Vagina (tissue), 2 donors: ENCODE measurements around the gene ESRRG. TPM values are rescaled to one million over a fixed set of nuclear protein-coding genes. Genes with fewer than 3 reads are reported as not detected.

Experiments used
- DNase-seq, 2 donors: peaks; one replicate each; pipeline ENCODE4 v3.0.0-alpha.2; 2017; ENCODE audit errors: extremely low spot score in 2 of 2
- H3K27ac ChIP-seq: fragments of 200-600 bp; sonication (generic); one replicate; pipeline ENCODE4 v1.5.1; 2019
- H3K27me3 ChIP-seq: fragments of 200-600 bp; sonication (generic); one replicate; pipeline ENCODE4 v1.5.1; 2019
- H3K36me3 ChIP-seq, 2 donors: fragments of 200-600 bp; sonication (generic); one replicate each; pipeline ENCODE4 v1.5.1; 2017 to 2019
- H3K4me1 ChIP-seq: fragments of 200-600 bp; sonication (generic); one replicate; pipeline ENCODE4 v1.5.1; 2019
- H3K4me3 ChIP-seq, 2 donors: fragments of 200-600 bp; sonication (generic); 1 replicate in 1 of 2; 2 replicates in 1 of 2; pipeline ENCODE4 v1.5.1; 2016 to 2019
- H3K9me3 ChIP-seq: fragments of 200-600 bp; sonication (generic); one replicate; pipeline ENCODE4 v1.5.1; 2019
- POLR2A ChIP-seq, 2 donors: fragments of 450-650 bp; IDR thresholded peaks; one replicate each; pipeline ENCODE4 v1.6.1; 2017; ENCODE audit warnings: antibody characterized with exemption in 2 of 2, mild to moderate bottlenecking in 2 of 2, moderate library complexity in 2 of 2
- POLR2AphosphoS5 ChIP-seq, 2 donors: sonication (generic); formaldehyde crosslinking; IDR thresholded peaks; one replicate each; pipeline ENCODE4 v1.9.0; 2017; ENCODE audit warnings: antibody characterized with exemption in 2 of 2, mild to moderate bottlenecking in 2 of 2, low read depth in 1 of 2; ENCODE audit not compliant: insufficient read depth in 1 of 2
- intact Hi-C: fragments of 100-400 bp; cut with DNase I; formaldehyde crosslinking; loops from one replicate; pipeline ENCODE4 v1.15.1; 2023
- total RNA-seq: library from RNA; depleted of rRNA; stranded (reverse); fragments of >200 nt; gene quantifications from one replicate; pipeline ENCODE4 v1.2.3, GENCODE V29; 2016
- TF ChIP-seq, protein P1 (sequence below), 3 experiments: fragments of 450-650 bp in 2 of 3; fragments of 200-600 bp in 1 of 3; sonication (generic) in 1 of 3; IDR thresholded peaks; one replicate each; pipeline ENCODE4 v1.5.1; 2017 to 2019; ENCODE audit warnings: antibody characterized with exemption in 3 of 3, mild to moderate bottlenecking in 2 of 3, moderate library complexity in 2 of 3

Gene ESRRG
- total RNA-seq, 1 donor from 2014 or later, result 0.98 TPM

- Histone ChIP-seq H3K9me3 (no peaks in the 10 kb centered on the region), H3K4me3 (no peak overlapping the region), H3K27me3 (no peaks in the 10 kb centered on the region), H3K36me3 (no peaks in the 10 kb centered on the region), H3K27ac (no peak overlapping the region), H3K4me1 (no peaks in the 10 kb centered on the region)
- intact Hi-C loops, result no loop called here
- no peak for TF ChIP-seq POLR2AphosphoS5 (IDR thresholded peaks at IDR 0.05; ENCODE audit: insufficient read depth in 1 of 2, low read depth in 1 of 2)
- no peak for DNase-seq
Observed at GRCh38 chr1:216627252-216627651, 96.0 kb downstream of the ESRRG start.

- Histone ChIP-seq H3K27ac (no peak overlapping the region), H3K27me3 (no peaks in the 10 kb centered on the region), H3K4me1 (no peaks in the 10 kb centered on the region), H3K9me3 (no peaks in the 10 kb centered on the region), H3K36me3 (no peaks in the 10 kb centered on the region), H3K4me3 (no peak overlapping the region)
- no peak for DNase-seq
- intact Hi-C loops, result no loop called here
- TF ChIP-seq POLR2AphosphoS5 (IDR thresholded peaks at IDR 0.05; ENCODE audit: insufficient read depth in 1 of 2, low read depth in 1 of 2) (no peak), POLR2A (IDR thresholded peaks at IDR 0.05) (no peak)
- TF ChIP-seq, protein P1, sequence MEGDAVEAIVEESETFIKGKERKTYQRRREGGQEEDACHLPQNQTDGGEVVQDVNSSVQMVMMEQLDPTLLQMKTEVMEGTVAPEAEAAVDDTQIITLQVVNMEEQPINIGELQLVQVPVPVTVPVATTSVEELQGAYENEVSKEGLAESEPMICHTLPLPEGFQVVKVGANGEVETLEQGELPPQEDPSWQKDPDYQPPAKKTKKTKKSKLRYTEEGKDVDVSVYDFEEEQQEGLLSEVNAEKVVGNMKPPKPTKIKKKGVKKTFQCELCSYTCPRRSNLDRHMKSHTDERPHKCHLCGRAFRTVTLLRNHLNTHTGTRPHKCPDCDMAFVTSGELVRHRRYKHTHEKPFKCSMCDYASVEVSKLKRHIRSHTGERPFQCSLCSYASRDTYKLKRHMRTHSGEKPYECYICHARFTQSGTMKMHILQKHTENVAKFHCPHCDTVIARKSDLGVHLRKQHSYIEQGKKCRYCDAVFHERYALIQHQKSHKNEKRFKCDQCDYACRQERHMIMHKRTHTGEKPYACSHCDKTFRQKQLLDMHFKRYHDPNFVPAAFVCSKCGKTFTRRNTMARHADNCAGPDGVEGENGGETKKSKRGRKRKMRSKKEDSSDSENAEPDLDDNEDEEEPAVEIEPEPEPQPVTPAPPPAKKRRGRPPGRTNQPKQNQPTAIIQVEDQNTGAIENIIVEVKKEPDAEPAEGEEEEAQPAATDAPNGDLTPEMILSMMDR (IDR thresholded peaks at IDR 0.05), result no peak
Observed at GRCh38 chr1:216626394-216627067, 96.7 kb downstream of the ESRRG start.

- no peak overlapping the region for H3K27ac ChIP-seq
- H3K4me3 ChIP-seq, result no peak overlapping the region
- H3K36me3 ChIP-seq, result no peaks in the 10 kb centered on the region
- H3K27me3 ChIP-seq, result no peaks in the 10 kb centered on the region
- no peaks in the 10 kb centered on the region for H3K9me3 ChIP-seq
- intact Hi-C loops, result no loop called here
- TF ChIP-seq POLR2A (IDR thresholded peaks at IDR 0.05) (no peak), POLR2AphosphoS5 (IDR thresholded peaks at IDR 0.05; ENCODE audit: insufficient read depth in 1 of 2, low read depth in 1 of 2) (no peak)
- TF ChIP-seq, protein P1 (IDR thresholded peaks at IDR 0.05), result no peak
- DNase-seq, result no peak
- no peaks in the 10 kb centered on the region for H3K4me1 ChIP-seq
Observed at GRCh38 chr1:216621536-216621935, 101.7 kb downstream of the ESRRG start.

DNA sequence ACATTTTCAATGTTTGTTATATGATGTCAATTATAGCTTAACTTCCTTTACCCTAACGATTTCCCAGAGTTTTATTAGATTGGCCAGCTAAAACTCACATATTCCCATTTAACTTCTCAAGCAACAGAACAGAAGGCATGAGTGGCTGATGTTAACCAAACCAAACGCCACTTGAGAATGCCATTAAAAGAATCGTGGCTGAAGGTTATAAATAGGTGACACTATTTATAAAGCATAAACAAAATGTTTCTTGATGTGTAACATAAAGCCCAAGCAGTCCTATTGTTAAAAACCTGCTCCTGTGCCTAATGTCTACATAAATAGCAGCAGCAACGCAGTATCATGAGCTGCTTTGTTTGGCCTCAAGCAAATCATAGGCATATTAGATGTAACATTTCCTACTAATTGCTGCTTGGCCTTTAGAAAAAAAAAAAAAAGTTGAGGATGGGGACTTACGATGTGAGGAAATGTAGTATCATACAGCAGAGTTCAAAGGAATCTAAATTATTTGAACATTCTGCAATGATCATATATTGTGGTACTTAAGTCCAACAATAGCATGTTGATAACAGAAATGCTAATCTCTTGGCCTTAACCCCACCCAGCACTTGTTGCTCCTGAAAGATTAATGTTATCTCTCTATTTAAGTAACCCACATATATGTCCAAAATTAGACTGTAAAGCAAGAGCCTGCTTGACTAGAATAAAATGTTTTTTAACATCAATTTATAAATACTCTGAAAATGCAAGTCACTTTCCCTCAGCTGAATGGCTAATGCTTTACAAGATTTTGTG is 106.0 kb downstream of the ESRRG start:
- no peak for DNase-seq
- Histone ChIP-seq H3K27me3 (no peaks in the 10 kb centered on the region), H3K27ac (no peak overlapping the region), H3K4me1 (no peaks in the 10 kb centered on the region), H3K4me3 (no peak overlapping the region), H3K36me3 (no peaks in the 10 kb centered on the region), H3K9me3 (no peaks in the 10 kb centered on the region)
- intact Hi-C loops, result no loop called here
- TF ChIP-seq POLR2AphosphoS5 (IDR thresholded peaks at IDR 0.05; ENCODE audit: insufficient read depth in 1 of 2, low read depth in 1 of 2) (no peak), POLR2A (IDR thresholded peaks at IDR 0.05) (no peak)
- TF ChIP-seq, protein P1 (IDR thresholded peaks at IDR 0.05), result no peak

DNA sequence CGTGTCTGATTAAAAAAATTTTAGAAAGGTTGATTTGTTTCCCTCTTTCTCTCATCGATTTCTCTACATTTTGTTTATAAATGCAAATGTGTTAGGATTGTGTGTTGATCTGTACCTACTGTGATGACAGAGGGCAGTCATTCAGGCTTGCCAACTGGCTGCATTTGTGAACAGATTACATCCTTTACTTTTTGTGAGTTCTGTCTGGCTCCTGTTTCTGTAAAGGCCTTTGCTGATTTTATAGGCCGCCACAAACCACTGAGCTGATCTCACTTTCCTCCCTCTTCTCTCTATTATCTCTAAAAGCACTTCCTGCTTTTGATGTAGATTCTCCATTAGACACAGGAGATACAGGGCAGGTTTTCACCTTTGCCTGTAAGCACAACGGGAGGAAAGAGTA is 106.8 kb downstream of the ESRRG start:
- no peak for DNase-seq
- H3K4me1 ChIP-seq, result no peaks in the 10 kb centered on the region
- H3K4me3 ChIP-seq, result no peak overlapping the region
- H3K27ac ChIP-seq, result no peak overlapping the region
- TF ChIP-seq POLR2AphosphoS5 (IDR thresholded peaks at IDR 0.05; ENCODE audit: insufficient read depth in 1 of 2, low read depth in 1 of 2), result no peak
- TF ChIP-seq, protein P1 (IDR thresholded peaks at IDR 0.05), result no peak
- no peak for TF ChIP-seq POLR2A (IDR thresholded peaks at IDR 0.05)
- intact Hi-C loops, result no loop called here
- no peaks in the 10 kb centered on the region for H3K27me3 ChIP-seq
- H3K36me3 ChIP-seq, result no peaks in the 10 kb centered on the region
- H3K9me3 ChIP-seq, result no peaks in the 10 kb centered on the region
